ENCODE measurements around the gene SMPD3.

DNA sequence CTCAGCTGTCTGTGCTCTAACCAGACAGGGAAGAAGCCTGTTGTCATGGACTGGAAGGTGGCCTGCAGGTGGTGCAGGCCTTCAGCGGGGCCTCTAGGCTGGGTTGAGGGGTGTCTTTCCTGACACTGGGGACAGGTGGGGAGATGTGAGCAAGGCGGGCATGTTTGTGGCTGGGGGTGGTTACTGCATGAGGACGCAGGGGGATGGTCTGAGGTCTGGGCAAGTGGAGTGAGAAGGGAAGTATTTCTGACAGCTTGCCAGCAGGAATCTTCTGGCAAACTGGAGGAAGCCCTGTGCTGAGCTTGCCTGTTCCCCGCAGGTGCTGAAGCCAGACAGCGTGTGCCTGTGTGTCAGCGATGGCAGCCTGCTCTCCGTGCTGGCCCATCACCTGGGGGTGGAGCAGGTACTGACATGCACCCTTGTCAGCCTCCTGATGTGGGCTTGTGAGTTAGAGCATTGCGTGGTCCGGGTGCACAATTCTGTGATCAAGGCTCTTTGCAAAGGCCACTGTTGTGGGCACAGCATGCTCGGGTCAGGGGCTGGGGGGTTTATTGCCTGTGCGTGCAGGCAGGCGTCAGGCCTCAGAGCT is 101.3 kb downstream of the SMPD3 start:
- TF ChIP-seq, protein P1, sequence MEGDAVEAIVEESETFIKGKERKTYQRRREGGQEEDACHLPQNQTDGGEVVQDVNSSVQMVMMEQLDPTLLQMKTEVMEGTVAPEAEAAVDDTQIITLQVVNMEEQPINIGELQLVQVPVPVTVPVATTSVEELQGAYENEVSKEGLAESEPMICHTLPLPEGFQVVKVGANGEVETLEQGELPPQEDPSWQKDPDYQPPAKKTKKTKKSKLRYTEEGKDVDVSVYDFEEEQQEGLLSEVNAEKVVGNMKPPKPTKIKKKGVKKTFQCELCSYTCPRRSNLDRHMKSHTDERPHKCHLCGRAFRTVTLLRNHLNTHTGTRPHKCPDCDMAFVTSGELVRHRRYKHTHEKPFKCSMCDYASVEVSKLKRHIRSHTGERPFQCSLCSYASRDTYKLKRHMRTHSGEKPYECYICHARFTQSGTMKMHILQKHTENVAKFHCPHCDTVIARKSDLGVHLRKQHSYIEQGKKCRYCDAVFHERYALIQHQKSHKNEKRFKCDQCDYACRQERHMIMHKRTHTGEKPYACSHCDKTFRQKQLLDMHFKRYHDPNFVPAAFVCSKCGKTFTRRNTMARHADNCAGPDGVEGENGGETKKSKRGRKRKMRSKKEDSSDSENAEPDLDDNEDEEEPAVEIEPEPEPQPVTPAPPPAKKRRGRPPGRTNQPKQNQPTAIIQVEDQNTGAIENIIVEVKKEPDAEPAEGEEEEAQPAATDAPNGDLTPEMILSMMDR (IDR thresholded peaks at IDR 0.05), result no peak
- no peak for TF ChIP-seq POLR2A (IDR thresholded peaks at IDR 0.05)
